Cardiac fibroblast (primary cell): Measurements from ENCODE around the gene CSMD2.

Source experiments
- DNase-seq, 2 donors: peaks; one replicate each; pipeline versions ENCODE4 v3.0.0 to v3.0.0-alpha.2; 2010; ENCODE audit warnings: low read depth in 2 of 2
- H3K4me3 ChIP-seq, 2 donors: replicated peaks in 1 of 2; 1 replicate in 1 of 2; 2 replicates in 1 of 2; pipeline ENCODE4 v1.5.1; 2011; ENCODE audit warnings: low read depth in 2 of 2, low read length in 2 of 2, mild to moderate bottlenecking in 2 of 2, moderate library complexity in 1 of 2
- CTCF ChIP-seq: IDR thresholded peaks from one replicate; pipeline ENCODE4 v1.5.1; 2011; ENCODE audit warnings: low read depth, mild to moderate bottlenecking, low read length, inconsistent platforms

Gene CSMD2

GRCh38 chr1:34166625-34167361 is 1.8 kb upstream of the CSMD2 start:
- H3K4me3 ChIP-seq = no peak overlapping the region
- TF ChIP-seq CTCF = no peak
- DNase-seq = no peak

GRCh38 chr1:34166191-34166624 is 1.2 kb upstream of the CSMD2 start:
- H3K4me3 ChIP-seq = no peak overlapping the region
- TF ChIP-seq CTCF = no peak
- no peak for DNase-seq

- TF ChIP-seq CTCF = no peak
- peak overlapping the region in 1 of 2 donors; percentile 15 for H3K4me3 ChIP-seq
- DNase-seq = peak in 1 of 2 donors; percentile 1
Observed at GRCh38 chr1:34165422-34165921, 442 bp upstream of the CSMD2 start.

GRCh38 chr1:34163792-34164731 is 968 bp downstream of the CSMD2 start:
- TF ChIP-seq CTCF = no peak
- DNase-seq = peak in 1 of 2 donors; percentile 0
- peak overlapping the region; percentile 24 to 36 for H3K4me3 ChIP-seq

GRCh38 chr1:34162852-34163766 is 1.9 kb downstream of the CSMD2 start:
- peak; percentile 48 for TF ChIP-seq CTCF
- peak; percentile 70 to 71 for DNase-seq
- peak overlapping the region; percentile 24 to 36 for H3K4me3 ChIP-seq

- H3K4me3 ChIP-seq = no peak overlapping the region
- no peak for DNase-seq
- TF ChIP-seq CTCF = no peak
Observed at GRCh38 chr1:34156739-34157138, 8.3 kb downstream of the CSMD2 start.
